Immature natural killer cell (primary cell): Measurements from ENCODE around the gene NAT10. TPM values are rescaled to one million over a fixed set of nuclear protein-coding genes. Genes with fewer than 3 reads are reported as not detected.

Experiments used
- DNase-seq, 3 donors: peaks; one replicate each; pipeline ENCODE4 v3.0.0; 2022; ENCODE audit warnings: mixed read lengths in 1 of 3
- H3K27ac Mint-ChIP-seq, 6 donors: one replicate each; pipeline ENCODE4 v1.8.0; 2020; ENCODE audit warnings: mixed read lengths in 6 of 6, mild to moderate bottlenecking in 5 of 6, inconsistent platforms in 4 of 6, moderate library complexity in 3 of 6
- H3K27me3 Mint-ChIP-seq, 3 donors: one replicate each; pipeline ENCODE4 v1.8.0; 2020 to 2021; ENCODE audit warnings: low read depth in 3 of 3, mild to moderate bottlenecking in 3 of 3, mixed read lengths in 3 of 3, moderate library complexity in 3 of 3, inconsistent platforms in 1 of 3
- H3K36me3 Mint-ChIP-seq, 3 donors: one replicate each; pipeline ENCODE4 v1.8.0; 2020; ENCODE audit warnings: mixed read lengths in 3 of 3, inconsistent platforms in 2 of 3, mild to moderate bottlenecking in 2 of 3
- H3K4me1 Mint-ChIP-seq, 2 donors: one replicate each; pipeline ENCODE4 v1.8.0; 2020; ENCODE audit warnings: inconsistent platforms in 2 of 2, mild to moderate bottlenecking in 2 of 2, mixed read lengths in 2 of 2, moderate library complexity in 1 of 2
- H3K4me3 Mint-ChIP-seq, 5 donors: one replicate each; pipeline ENCODE4 v1.8.0; 2020; ENCODE audit warnings: mild to moderate bottlenecking in 5 of 5, mixed read lengths in 5 of 5, inconsistent platforms in 3 of 5, moderate library complexity in 3 of 5
- H3K9me3 Mint-ChIP-seq, 6 donors: one replicate each; pipeline ENCODE4 v1.8.0; 2020; ENCODE audit warnings: mild to moderate bottlenecking in 6 of 6, mixed read lengths in 6 of 6, inconsistent platforms in 4 of 6, moderate library complexity in 3 of 6
- polyA plus RNA-seq, 3 donors: library from polyadenylated mRNA; unstranded; fragments of 300-500 nt; fragmentation: Illumina TruSeq; gene quantifications; one replicate each; pipeline ENCODE4 v1.2.3, GENCODE V29; 2021

NAT10 gene
- polyA plus RNA-seq, 3 donors from 2014 or later = 7.7 to 31.8 (median 16.8) TPM

DNA sequence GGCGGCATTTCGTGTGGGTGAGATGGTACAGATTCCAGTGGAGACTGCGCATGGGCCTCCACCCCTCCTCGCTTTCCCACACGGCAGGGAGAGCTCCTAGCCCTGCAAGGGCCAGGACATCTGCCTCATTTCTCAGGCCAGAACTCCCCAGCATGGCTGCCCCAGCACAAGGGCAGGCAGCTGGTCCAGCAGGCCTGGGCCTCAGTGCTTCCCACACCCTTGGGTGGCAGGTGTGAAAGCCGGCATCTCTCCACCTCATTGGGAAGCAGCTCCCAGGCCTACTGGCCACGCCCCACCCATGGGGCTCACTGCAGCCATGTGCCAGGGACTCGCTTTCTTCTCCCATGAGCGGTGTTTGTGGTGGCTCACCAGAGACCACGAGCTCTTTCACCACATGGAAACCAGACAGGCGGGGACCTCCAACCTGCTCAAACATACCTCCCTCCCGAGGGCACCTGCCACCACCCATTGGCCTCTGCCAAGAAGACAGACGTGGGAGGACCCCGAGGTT lies 79.1 kb downstream of the NAT10 start:
- no peak overlapping the region for H3K27ac Mint-ChIP-seq
- no peak for DNase-seq
- no peaks in the 10 kb centered on the region for H3K4me1 Mint-ChIP-seq
- no peaks in the 10 kb centered on the region for H3K36me3 Mint-ChIP-seq
- no peaks in the 10 kb centered on the region for H3K27me3 Mint-ChIP-seq
- H3K9me3 Mint-ChIP-seq = no peaks in the 10 kb centered on the region
- H3K4me3 Mint-ChIP-seq = no peak overlapping the region

GRCh38 chr11:34185926-34186841 lies 80.8 kb downstream of the NAT10 start:
- Mint-ChIP-seq H3K36me3 (no peaks in the 10 kb centered on the region), H3K9me3 (no peaks in the 10 kb centered on the region), H3K27me3 (no peaks in the 10 kb centered on the region), H3K4me3 (no peak overlapping the region), H3K4me1 (no peaks in the 10 kb centered on the region), H3K27ac (no peak overlapping the region)
- DNase-seq = no peak

GRCh38 chr11:34188181-34188580 lies 82.8 kb downstream of the NAT10 start:
- Mint-ChIP-seq H3K27ac (no peak overlapping the region), H3K27me3 (no peaks in the 10 kb centered on the region), H3K4me3 (no peak overlapping the region), H3K9me3 (no peaks in the 10 kb centered on the region), H3K4me1 (no peaks in the 10 kb centered on the region), H3K36me3 (no peaks in the 10 kb centered on the region)
- no peak for DNase-seq

DNA sequence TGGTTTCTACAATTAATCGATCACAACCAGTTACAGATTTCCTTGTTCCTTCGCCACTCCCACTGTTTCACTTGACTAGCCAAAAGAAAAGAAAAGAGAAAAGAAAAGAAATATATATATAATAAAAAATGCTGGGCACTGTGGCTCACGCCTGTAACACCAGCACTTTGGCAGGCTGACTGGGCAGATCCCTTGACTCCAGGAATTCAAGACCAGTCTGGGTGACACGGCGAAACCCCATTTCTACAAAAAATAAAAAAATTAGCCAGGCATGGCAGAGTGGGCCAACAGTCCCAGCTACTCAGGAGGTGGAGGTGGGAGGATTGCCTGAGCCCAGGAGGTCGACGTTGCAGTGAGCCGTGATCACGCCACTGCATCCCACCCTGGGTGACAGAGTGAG lies 83.8 kb downstream of the NAT10 start:
- H3K36me3 Mint-ChIP-seq = no peaks in the 10 kb centered on the region
- no peaks in the 10 kb centered on the region for H3K27me3 Mint-ChIP-seq
- DNase-seq = no peak
- H3K4me1 Mint-ChIP-seq = no peaks in the 10 kb centered on the region
- no peak overlapping the region for H3K27ac Mint-ChIP-seq
- no peaks in the 10 kb centered on the region for H3K9me3 Mint-ChIP-seq
- no peak overlapping the region for H3K4me3 Mint-ChIP-seq

DNA sequence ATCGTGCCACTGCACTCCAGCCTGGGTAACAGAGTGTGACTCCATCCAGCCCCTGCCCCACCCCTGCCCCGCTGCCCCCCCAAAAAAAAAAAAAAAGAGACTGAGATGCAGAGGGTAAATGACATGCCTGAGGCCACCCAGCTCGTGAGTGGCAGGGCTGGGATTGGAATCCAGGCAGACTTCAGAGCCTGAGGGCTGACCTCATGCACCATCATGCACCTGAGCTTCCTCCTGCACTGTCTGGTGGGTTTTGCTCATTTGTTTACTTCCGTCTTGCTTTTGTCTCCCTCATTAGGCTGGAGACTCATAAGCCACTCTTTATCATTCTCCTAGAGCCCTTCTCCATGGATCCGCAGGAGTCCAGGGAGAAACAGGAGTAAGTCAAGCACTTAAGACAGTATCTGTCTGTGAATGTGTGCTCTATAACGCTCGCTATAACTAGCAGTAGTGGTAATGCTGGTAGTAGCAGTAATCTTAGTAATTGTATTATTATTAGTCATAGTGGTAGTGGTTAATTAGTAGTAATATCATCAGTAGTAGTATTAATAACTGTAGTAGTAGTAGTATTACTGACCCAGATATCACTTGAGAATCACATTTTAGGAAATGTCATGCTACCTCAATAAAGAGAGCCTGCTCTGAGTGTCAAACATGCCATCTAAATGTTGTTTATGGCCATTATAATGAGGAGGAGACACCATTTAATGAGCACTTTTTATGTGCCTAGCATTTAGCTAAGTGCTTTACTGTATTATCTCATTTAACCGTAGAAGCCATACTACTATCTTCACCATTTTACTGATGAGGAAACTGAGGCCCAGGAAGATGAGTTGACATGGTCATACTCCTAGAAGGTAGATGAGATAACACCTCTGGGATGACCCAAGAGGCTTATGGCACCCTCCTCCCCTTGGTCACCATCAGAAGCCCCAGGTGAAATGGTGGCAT lies 85.0 kb downstream of the NAT10 start:
- Mint-ChIP-seq H3K4me3 (no peak overlapping the region), H3K4me1 (no peaks in the 10 kb centered on the region), H3K9me3 (no peaks in the 10 kb centered on the region), H3K27me3 (no peaks in the 10 kb centered on the region), H3K36me3 (no peaks in the 10 kb centered on the region), H3K27ac (no peak overlapping the region)
- no peak for DNase-seq

DNA sequence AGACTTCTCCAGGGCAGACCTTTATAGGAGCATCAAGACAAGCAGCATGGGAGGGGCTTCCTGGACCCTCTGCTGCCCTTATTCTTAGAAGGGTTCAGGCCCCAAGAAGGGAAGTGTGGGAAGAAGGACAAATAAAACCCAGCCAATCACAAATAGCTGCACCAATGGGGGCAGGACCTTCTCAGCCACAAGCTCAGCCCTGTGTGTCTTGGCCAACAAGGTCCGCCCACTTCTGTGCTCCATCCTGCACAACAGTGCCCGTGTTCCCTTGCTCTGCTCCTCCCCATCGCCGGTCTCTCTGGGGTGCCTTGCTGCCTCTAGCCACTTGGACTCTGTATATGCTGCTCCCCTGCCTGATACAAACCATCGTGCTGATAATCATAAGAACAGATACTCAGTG lies 86.1 kb downstream of the NAT10 start:
- Mint-ChIP-seq H3K4me1 (no peaks in the 10 kb centered on the region), H3K9me3 (no peaks in the 10 kb centered on the region), H3K27me3 (no peaks in the 10 kb centered on the region), H3K27ac (no peak overlapping the region), H3K36me3 (no peaks in the 10 kb centered on the region), H3K4me3 (no peak overlapping the region)
- no peak for DNase-seq

DNA sequence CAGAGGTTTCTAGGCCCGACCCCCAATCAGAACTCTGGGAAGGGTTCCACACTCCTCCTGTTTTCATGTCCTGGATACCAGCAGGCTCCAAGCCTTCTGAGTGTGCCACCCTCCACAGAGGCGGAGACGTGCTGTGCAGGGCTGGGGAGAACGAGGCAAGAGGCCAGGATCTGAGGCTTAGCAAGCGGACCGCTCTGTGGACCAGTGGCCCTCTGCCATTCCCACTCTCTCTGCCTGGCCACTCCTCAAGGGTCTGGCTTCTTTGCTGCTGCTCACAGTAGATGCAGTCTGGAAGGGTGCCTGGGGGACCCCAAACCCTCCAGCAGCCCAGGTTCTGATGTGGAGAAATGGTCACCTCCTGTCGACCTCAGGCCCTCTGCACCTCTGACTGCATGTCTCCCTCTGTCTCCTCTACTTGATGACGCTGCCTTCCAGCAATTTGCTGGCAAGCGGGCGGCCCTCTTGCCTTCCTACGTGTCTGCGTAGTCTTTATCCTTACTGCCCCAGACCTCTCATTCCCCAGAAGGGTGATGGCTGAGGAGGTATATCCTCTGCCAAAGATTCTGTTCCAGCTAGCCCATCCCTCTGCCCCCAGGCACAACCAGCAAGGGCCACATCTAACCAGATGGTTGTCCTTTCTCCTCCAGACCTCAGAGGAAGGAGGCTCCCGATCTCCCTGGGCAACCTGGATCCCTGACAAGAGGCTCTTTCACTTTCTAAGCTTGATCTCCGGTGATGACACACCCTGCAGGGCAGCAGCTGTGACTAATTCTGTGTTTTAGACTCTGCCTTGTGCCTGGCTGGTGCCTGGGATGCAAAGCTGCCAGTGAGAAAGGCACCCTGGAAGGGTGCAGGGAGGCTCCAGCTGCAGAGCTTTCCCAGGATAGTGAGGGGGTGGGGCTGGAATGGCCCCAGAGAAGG lies 87.3 kb downstream of the NAT10 start:
- no peak for DNase-seq
- no peak overlapping the region for H3K27ac Mint-ChIP-seq
- H3K4me3 Mint-ChIP-seq = no peak overlapping the region
- no peaks in the 10 kb centered on the region for H3K9me3 Mint-ChIP-seq
- H3K27me3 Mint-ChIP-seq = peaks cover 0 to 2% (median 1%) of the 10 kb centered on the region in 3 donors
- no peaks in the 10 kb centered on the region for H3K36me3 Mint-ChIP-seq
- peaks cover 9 to 10% of the 10 kb centered on the region in 2 donors for H3K4me1 Mint-ChIP-seq

DNA sequence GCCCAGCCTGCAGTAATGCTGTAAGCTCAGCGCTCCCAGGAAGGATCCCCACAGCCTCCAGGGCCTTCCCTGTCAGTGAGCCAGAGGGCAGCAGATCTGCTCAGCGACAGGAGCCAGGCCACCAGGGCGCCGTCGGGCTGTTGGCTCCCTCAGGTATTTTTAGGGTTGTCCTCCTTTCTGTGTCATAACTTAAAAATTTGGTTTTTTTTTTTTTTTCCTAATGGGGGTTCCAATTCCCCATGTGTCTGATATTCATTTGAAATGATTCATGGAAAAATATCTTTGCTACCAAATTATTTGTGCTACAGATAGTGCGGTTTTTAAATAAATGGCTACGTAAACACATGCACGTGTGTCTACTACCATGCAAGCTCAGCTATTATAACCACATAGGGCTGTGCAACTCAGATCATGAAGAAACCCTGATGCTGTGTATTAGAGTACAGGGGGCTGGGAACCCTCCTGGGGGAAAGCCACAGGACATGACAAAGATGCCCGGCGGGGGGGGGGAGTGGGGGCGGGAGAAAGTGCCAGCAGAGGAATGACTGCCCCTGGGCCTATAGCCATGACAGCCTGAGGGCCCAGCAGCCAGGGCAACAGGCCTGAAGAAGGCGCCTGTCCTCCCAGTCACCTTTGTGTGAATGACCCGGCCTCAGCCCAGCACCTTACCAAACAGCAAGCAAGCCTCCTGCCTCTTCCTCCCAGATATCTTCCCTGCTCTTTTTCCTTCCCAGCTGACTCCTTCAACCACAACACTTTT lies 89.3 kb downstream of the NAT10 start:
- no peak overlapping the region for H3K4me3 Mint-ChIP-seq
- H3K27me3 Mint-ChIP-seq = peaks cover 0 to 2% (median 1%) of the 10 kb centered on the region in 3 donors
- no peaks in the 10 kb centered on the region for H3K36me3 Mint-ChIP-seq
- H3K9me3 Mint-ChIP-seq = no peaks in the 10 kb centered on the region
- H3K4me1 Mint-ChIP-seq = peaks cover 25 to 27% of the 10 kb centered on the region in 2 donors
- DNase-seq = no peak
- peak overlapping the region in 1 of 6 donors; percentile 59 for H3K27ac Mint-ChIP-seq

Other genes with a start within 250 kb of the NAT10 start
- 1 to 10 TPM in 2 of 3 donors, under 1 TPM in 1; 0.31 to 2.8 (median 1.9) TPM for gene LMO2, start 213.6 kb upstream of the NAT10 start, polyA plus RNA-seq
- gene CAPRIN1, start 53.9 kb upstream of the NAT10 start, polyA plus RNA-seq = 10 to 100 TPM; 27.8 to 71.2 (median 43.3) TPM